Measurements from ENCODE around the gene EYA2.

The EYA2 gene

DNA sequence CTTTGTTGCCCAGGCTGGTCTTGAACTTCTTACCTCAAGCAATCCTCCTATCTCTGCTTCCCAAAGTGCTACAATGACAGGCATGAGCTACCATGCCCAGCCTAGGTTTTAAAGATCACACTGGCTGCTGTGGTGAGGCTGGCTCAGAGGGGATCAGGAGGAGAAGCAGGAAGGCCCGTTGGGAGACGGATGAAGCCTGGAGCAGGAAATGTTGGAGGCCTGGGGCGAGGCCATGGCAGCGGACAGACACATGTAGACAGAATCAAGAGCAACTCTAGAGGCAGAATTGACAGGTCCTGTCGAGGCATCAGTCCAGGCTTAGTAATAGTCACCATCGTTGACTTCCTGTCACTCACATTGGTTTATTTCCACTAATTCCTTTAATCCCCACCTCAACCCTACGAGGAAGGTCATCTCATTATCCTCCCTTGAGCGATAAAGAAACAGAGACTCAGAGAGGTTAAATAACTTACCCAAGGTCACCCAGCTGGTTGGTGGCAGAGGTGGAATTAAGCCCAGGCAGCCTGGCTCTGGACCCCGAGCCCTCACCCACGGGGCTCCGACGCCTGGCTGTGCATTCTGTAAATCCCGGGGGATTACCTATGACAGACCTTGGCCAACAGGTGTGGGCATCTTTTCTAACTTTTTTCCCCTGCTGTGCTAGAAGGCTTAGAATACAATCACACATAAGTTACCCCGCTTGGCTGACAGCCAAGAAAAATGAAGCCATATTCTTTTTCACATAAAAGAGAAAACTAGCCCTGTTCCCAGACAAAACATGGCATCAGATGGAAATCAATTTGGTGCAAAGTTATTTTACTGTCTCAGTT is 113.4 kb downstream of the EYA2 start:
- CTCF ChIA-PET, result interaction anchor here (1.3 kb wide), 1 partner anchor 10 kb away, joined by 4 read pairs; no protein-coding TSS in a partner anchor
- DNase-seq, result no peak
- no peaks in the 10 kb centered on the region for H3K4me1 ChIP-seq (ENCODE audit: control extremely low read depth in 1 of 4, control insufficient read depth in 4 of 4, insufficient read depth in 4 of 4, low read length in 3 of 4)
- H3K9me3 ChIP-seq (ENCODE audit: control extremely low read depth in 1 of 5, control insufficient read depth in 4 of 5, insufficient read depth in 2 of 5, low read depth in 1 of 5, low read length in 4 of 5), result peaks cover 0 to 6% (median 0%) of the 10 kb centered on the region in 5 experiments
- H3K4me3 ChIP-seq (ENCODE audit: control insufficient read depth in 1 of 7, extremely low read depth in 1 of 7, insufficient read depth in 4 of 7, low read depth in 2 of 7, low read length in 6 of 7), result no peak overlapping the region
- H3K27ac ChIP-seq (ENCODE audit: insufficient read depth in 1 of 2, low read depth in 1 of 2, low read length in 2 of 2, poor library complexity in 1 of 2, severe bottlenecking in 2 of 2), result no peak overlapping the region
- H3K27me3 ChIP-seq (replicated peaks in 2 of 5; ENCODE audit: control insufficient read depth in 4 of 5, insufficient read depth in 5 of 5, low read length in 4 of 5), result peaks cover 0 to 10% (median 0%) of the 10 kb centered on the region in 5 experiments
- WGBS (ENCODE audit: insufficient coverage), result 84% methylated on average over 14 of the region's 14 CpGs
- POLR2A ChIA-PET, result no interaction called here
- no peaks in the 10 kb centered on the region for H3K36me3 ChIP-seq (ENCODE audit: control insufficient read depth in 4 of 4, insufficient read depth in 4 of 4, low read length in 3 of 4)

DNA sequence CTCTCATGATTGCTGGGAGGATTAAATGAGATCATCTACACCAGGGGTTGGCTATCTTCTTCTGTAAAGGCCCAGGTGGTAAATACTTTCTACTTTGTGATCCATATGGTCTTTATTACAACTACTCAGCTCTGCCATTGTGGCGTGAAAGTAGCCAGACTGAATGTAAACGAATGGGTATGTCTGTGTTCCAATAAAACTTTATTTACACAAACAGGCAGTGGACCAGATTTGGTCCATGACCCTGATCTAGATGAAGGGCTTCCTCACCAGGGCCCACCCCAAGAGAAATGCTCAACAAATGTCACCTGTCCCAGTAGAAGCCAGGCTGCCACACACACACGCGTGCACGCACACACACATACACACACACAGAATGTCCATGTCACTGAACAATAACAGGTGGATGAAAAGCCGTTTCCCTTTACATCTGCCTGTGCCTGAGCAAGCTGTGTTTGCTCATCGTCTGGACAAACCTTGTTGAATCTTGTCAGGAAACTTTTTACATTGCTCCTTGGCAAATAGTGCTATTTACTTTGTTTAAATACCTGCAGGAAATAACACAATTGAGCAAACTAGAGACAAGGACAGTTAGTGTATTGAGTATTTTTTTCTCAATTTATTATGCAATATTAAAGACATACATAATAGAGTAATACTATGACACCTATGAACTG is 114.3 kb downstream of the EYA2 start:
- ChIA-PET POLR2A (no interaction called here), CTCF (no interaction called here)
- WGBS (ENCODE audit: insufficient coverage), result 95% methylated on average over 3 of the region's 7 CpGs

DNA sequence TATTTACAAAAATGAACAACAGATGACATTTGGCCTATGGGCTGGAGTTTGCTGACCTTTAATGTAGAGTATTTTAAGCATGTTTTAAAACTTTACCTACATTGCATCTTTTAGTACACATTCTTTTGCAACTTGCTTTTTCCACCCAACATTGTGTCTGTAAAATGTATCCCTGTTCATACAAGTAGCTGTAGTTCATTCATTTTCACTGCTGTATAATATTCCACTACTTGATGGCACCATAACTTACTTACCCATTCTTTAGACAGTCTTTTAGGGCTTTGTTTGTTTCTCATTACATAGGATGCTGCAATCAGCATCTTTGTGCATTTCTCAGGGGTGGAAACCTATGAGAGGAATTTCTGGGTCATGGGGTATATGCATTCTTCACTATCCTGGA is 115.1 kb downstream of the EYA2 start:
- peaks cover 0 to 7% (median 0%) of the 10 kb centered on the region in 5 experiments for H3K27me3 ChIP-seq (replicated peaks in 2 of 5; ENCODE audit: control insufficient read depth in 4 of 5, insufficient read depth in 5 of 5, low read length in 4 of 5)
- H3K36me3 ChIP-seq (ENCODE audit: control insufficient read depth in 4 of 4, insufficient read depth in 4 of 4, low read length in 3 of 4), result no peaks in the 10 kb centered on the region
- no peak overlapping the region for H3K27ac ChIP-seq (ENCODE audit: insufficient read depth in 1 of 2, low read depth in 1 of 2, low read length in 2 of 2, poor library complexity in 1 of 2, severe bottlenecking in 2 of 2)
- no peaks in the 10 kb centered on the region for H3K9me3 ChIP-seq (ENCODE audit: control extremely low read depth in 1 of 5, control insufficient read depth in 4 of 5, insufficient read depth in 2 of 5, low read depth in 1 of 5, low read length in 4 of 5)
- POLR2A ChIA-PET, result no interaction called here
- no peak overlapping the region for H3K4me3 ChIP-seq (ENCODE audit: control insufficient read depth in 1 of 7, extremely low read depth in 1 of 7, insufficient read depth in 4 of 7, low read depth in 2 of 7, low read length in 6 of 7)
- CTCF ChIA-PET, result no interaction called here
- DNase-seq, result no peak
- H3K4me1 ChIP-seq (ENCODE audit: control extremely low read depth in 1 of 4, control insufficient read depth in 4 of 4, insufficient read depth in 4 of 4, low read length in 3 of 4), result no peaks in the 10 kb centered on the region

More for the DNA sequence above, 114.3 kb downstream of the EYA2 start:
- Histone ChIP-seq H3K4me3 (ENCODE audit: control insufficient read depth in 1 of 7, extremely low read depth in 1 of 7, insufficient read depth in 4 of 7, low read depth in 2 of 7, low read length in 6 of 7) (no peak overlapping the region), H3K36me3 (ENCODE audit: control insufficient read depth in 4 of 4, insufficient read depth in 4 of 4, low read length in 3 of 4) (no peaks in the 10 kb centered on the region), H3K27ac (ENCODE audit: insufficient read depth in 1 of 2, low read depth in 1 of 2, low read length in 2 of 2, poor library complexity in 1 of 2, severe bottlenecking in 2 of 2) (no peak overlapping the region), H3K4me1 (ENCODE audit: control extremely low read depth in 1 of 4, control insufficient read depth in 4 of 4, insufficient read depth in 4 of 4, low read length in 3 of 4) (no peaks in the 10 kb centered on the region), H3K9me3 (ENCODE audit: control extremely low read depth in 1 of 5, control insufficient read depth in 4 of 5, insufficient read depth in 2 of 5, low read depth in 1 of 5, low read length in 4 of 5) (peaks cover 0 to 6% (median 0%) of the 10 kb centered on the region in 5 experiments), H3K27me3 (replicated peaks in 2 of 5; ENCODE audit: control insufficient read depth in 4 of 5, insufficient read depth in 5 of 5, low read length in 4 of 5) (peaks cover 0 to 10% (median 0%) of the 10 kb centered on the region in 5 experiments)
- DNase-seq, result no peak

- Histone ChIP-seq H3K4me1 (ENCODE audit: control extremely low read depth in 1 of 4, control insufficient read depth in 4 of 4, insufficient read depth in 4 of 4, low read length in 3 of 4) (no peaks in the 10 kb centered on the region), H3K27me3 (replicated peaks in 2 of 5; ENCODE audit: control insufficient read depth in 4 of 5, insufficient read depth in 5 of 5, low read length in 4 of 5) (peaks cover 0 to 5% (median 0%) of the 10 kb centered on the region in 5 experiments), H3K4me3 (ENCODE audit: control insufficient read depth in 1 of 7, extremely low read depth in 1 of 7, insufficient read depth in 4 of 7, low read depth in 2 of 7, low read length in 6 of 7) (no peak overlapping the region), H3K36me3 (ENCODE audit: control insufficient read depth in 4 of 4, insufficient read depth in 4 of 4, low read length in 3 of 4) (no peaks in the 10 kb centered on the region), H3K27ac (ENCODE audit: insufficient read depth in 1 of 2, low read depth in 1 of 2, low read length in 2 of 2, poor library complexity in 1 of 2, severe bottlenecking in 2 of 2) (no peak overlapping the region), H3K9me3 (ENCODE audit: control extremely low read depth in 1 of 5, control insufficient read depth in 4 of 5, insufficient read depth in 2 of 5, low read depth in 1 of 5, low read length in 4 of 5) (no peaks in the 10 kb centered on the region)
- ChIA-PET POLR2A (no interaction called here), CTCF (no interaction called here)
- DNase-seq, result no peak
- WGBS (ENCODE audit: insufficient coverage), result 77% methylated on average over 3 of the region's 5 CpGs
Measured at GRCh38 chr20:47011984-47012383, 117.3 kb downstream of the EYA2 start.

DNA sequence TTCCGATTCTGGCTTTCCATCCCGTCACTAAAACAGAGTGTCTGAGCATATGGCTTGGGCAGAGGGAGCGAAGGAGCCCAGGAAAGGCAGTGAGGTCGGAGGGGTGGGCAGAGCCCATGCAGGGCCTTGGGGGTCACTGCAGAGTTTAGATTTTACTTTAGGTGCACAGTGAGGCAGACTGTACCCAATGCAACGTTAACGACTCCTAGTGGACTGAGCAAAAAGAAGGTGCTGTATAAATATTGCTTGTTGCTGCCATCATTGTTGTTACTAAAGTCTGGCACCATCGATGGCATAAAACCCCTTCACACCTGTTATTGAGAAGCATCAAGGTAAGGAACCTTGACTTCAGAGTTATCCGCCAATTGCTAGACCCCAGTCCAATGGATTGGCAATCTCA is 119.0 kb downstream of the EYA2 start:
- 90% methylated on average over 5 of the region's 8 CpGs for WGBS (ENCODE audit: insufficient coverage)
- ChIA-PET CTCF (no interaction called here), POLR2A (no interaction called here)
- Histone ChIP-seq H3K27ac (ENCODE audit: insufficient read depth in 1 of 2, low read depth in 1 of 2, low read length in 2 of 2, poor library complexity in 1 of 2, severe bottlenecking in 2 of 2) (no peak overlapping the region), H3K27me3 (replicated peaks in 2 of 5; ENCODE audit: control insufficient read depth in 4 of 5, insufficient read depth in 5 of 5, low read length in 4 of 5) (peaks cover 0 to 5% (median 0%) of the 10 kb centered on the region in 5 experiments), H3K9me3 (ENCODE audit: control extremely low read depth in 1 of 5, control insufficient read depth in 4 of 5, insufficient read depth in 2 of 5, low read depth in 1 of 5, low read length in 4 of 5) (no peaks in the 10 kb centered on the region), H3K4me3 (ENCODE audit: control insufficient read depth in 1 of 7, extremely low read depth in 1 of 7, insufficient read depth in 4 of 7, low read depth in 2 of 7, low read length in 6 of 7) (no peak overlapping the region), H3K36me3 (ENCODE audit: control insufficient read depth in 4 of 4, insufficient read depth in 4 of 4, low read length in 3 of 4) (no peaks in the 10 kb centered on the region), H3K4me1 (ENCODE audit: control extremely low read depth in 1 of 4, control insufficient read depth in 4 of 4, insufficient read depth in 4 of 4, low read length in 3 of 4) (no peaks in the 10 kb centered on the region)
- DNase-seq, result no peak

DNA sequence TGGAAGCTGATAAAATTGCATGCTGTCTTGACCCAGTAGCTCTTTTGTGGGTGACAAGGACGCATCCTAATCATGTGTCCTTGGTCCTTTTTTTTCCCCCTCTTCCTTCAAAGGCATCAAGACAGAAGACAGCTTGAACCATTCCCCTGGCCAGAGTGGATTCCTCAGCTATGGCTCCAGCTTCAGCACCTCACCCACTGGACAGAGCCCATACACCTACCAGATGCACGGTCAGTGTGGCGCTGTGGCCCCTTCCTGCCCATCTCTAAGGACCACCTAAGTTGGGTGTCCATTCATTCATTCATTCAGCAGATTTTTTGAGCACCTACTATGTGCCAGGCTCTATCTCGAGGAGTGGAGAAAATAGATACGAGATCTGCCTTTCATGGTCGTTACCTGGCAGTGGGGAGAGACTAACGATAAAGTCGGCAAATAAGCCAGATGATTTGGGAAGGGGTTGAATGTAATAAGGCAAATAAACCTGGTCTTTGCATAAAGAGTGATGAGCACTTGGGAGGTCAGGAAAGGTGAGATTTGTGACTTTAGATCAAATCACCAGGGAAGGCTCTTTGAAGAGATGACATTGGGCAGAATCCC is 121.5 kb downstream of the EYA2 start:
- Histone ChIP-seq H3K4me1 (ENCODE audit: control extremely low read depth in 1 of 4, control insufficient read depth in 4 of 4, insufficient read depth in 4 of 4, low read length in 3 of 4) (no peaks in the 10 kb centered on the region), H3K36me3 (ENCODE audit: control insufficient read depth in 4 of 4, insufficient read depth in 4 of 4, low read length in 3 of 4) (no peaks in the 10 kb centered on the region), H3K4me3 (ENCODE audit: control insufficient read depth in 1 of 7, extremely low read depth in 1 of 7, insufficient read depth in 4 of 7, low read depth in 2 of 7, low read length in 6 of 7) (no peak overlapping the region), H3K27me3 (replicated peaks in 2 of 5; ENCODE audit: control insufficient read depth in 4 of 5, insufficient read depth in 5 of 5, low read length in 4 of 5) (peaks cover 0 to 1% (median 0%) of the 10 kb centered on the region in 5 experiments), H3K27ac (ENCODE audit: insufficient read depth in 1 of 2, low read depth in 1 of 2, low read length in 2 of 2, poor library complexity in 1 of 2, severe bottlenecking in 2 of 2) (no peak overlapping the region), H3K9me3 (ENCODE audit: control extremely low read depth in 1 of 5, control insufficient read depth in 4 of 5, insufficient read depth in 2 of 5, low read depth in 1 of 5, low read length in 4 of 5) (no peaks in the 10 kb centered on the region)
- 82% methylated on average over 7 of the region's 8 CpGs for WGBS (ENCODE audit: insufficient coverage)
- DNase-seq, result no peak
- ChIA-PET POLR2A (no interaction called here), CTCF (no interaction called here)

DNA sequence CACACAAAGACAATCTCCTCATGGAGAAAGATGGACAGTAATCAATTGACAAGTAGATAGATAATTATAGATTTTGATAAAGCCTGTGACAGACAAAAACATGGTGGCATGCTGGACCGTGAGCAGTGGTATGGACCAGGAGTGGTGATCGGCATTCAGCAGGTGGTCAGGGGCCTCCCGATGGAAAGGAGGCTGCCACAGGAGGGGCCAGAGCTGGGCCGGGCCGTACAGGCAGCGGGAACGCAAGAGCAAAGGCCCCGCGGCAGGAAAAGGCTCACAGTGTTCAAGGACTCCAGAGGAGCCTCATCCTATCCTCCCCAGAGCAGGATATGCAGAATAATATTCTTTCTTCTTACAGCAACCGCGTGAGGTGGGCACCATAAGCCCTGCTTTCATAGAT is 123.7 kb downstream of the EYA2 start:
- CTCF ChIA-PET, result no interaction called here
- H3K4me3 ChIP-seq (ENCODE audit: control insufficient read depth in 1 of 7, extremely low read depth in 1 of 7, insufficient read depth in 4 of 7, low read depth in 2 of 7, low read length in 6 of 7), result no peak overlapping the region
- H3K4me1 ChIP-seq (ENCODE audit: control extremely low read depth in 1 of 4, control insufficient read depth in 4 of 4, insufficient read depth in 4 of 4, low read length in 3 of 4), result no peaks in the 10 kb centered on the region
- no peaks in the 10 kb centered on the region for H3K9me3 ChIP-seq (ENCODE audit: control extremely low read depth in 1 of 5, control insufficient read depth in 4 of 5, insufficient read depth in 2 of 5, low read depth in 1 of 5, low read length in 4 of 5)
- 80% methylated on average over 11 of the region's 11 CpGs for WGBS (ENCODE audit: insufficient coverage)
- no peak overlapping the region for H3K27ac ChIP-seq (ENCODE audit: insufficient read depth in 1 of 2, low read depth in 1 of 2, low read length in 2 of 2, poor library complexity in 1 of 2, severe bottlenecking in 2 of 2)
- no peaks in the 10 kb centered on the region for H3K36me3 ChIP-seq (ENCODE audit: control insufficient read depth in 4 of 4, insufficient read depth in 4 of 4, low read length in 3 of 4)
- H3K27me3 ChIP-seq (replicated peaks in 2 of 5; ENCODE audit: control insufficient read depth in 4 of 5, insufficient read depth in 5 of 5, low read length in 4 of 5), result peaks cover 0 to 3% (median 0%) of the 10 kb centered on the region in 5 experiments
- DNase-seq, result no peak
- POLR2A ChIA-PET, result no interaction called here

Data from common myeloid progenitor, CD34-positive (primary cell).